H9 (cell line): ENCODE data around the gene PTTG1IP. TPM values are rescaled to one million over a fixed set of nuclear protein-coding genes. Genes with fewer than 3 reads are reported as not detected.

Experiments
- DNase-seq: peaks from one replicate; pipeline ENCODE4 v3.0.0-alpha.2; 2017
- H2AFZ ChIP-seq: one replicate; pipeline ENCODE4 v1.6.1; 2013; ENCODE audit warnings: mild to moderate bottlenecking, low read length, control low read depth, moderate library complexity
- H2AK5ac ChIP-seq: 2 replicates; pipeline ENCODE4 v1.6.1; 2013; ENCODE audit warnings: low read length, control low read depth, mixed read lengths; ENCODE audit not compliant: insufficient read length
- H2BK120ac ChIP-seq: one replicate; pipeline ENCODE4 v1.6.1; 2013; ENCODE audit warnings: low read depth, mild to moderate bottlenecking, low read length, control low read depth, inconsistent platforms; ENCODE audit not compliant: poor library complexity, severe bottlenecking
- H2BK12ac ChIP-seq: 2 replicates; pipeline ENCODE4 v1.6.1; 2013; ENCODE audit warnings: low read length, control low read depth, mixed read lengths, low read depth; ENCODE audit not compliant: insufficient read length
- H2BK15ac ChIP-seq: 2 replicates; pipeline ENCODE4 v1.6.1; 2013; ENCODE audit warnings: low read depth, low read length, control low read depth
- H2BK20ac ChIP-seq: one replicate; pipeline ENCODE4 v1.6.1; 2013; ENCODE audit warnings: low read depth, mild to moderate bottlenecking, low read length, control low read depth, inconsistent platforms; ENCODE audit not compliant: poor library complexity, severe bottlenecking
- H2BK5ac ChIP-seq: 2 replicates; pipeline ENCODE4 v1.6.1; 2013; ENCODE audit warnings: low read length, control low read depth, mixed read lengths; ENCODE audit not compliant: insufficient read length
- H3K14ac ChIP-seq: 2 replicates; pipeline ENCODE4 v1.6.1; 2013; ENCODE audit warnings: low read length, control low read depth; ENCODE audit not compliant: insufficient read depth
- H3K18ac ChIP-seq: 2 replicates; pipeline ENCODE4 v1.6.1; 2013; ENCODE audit warnings: low read depth, mild to moderate bottlenecking, mixed read lengths, low read length, control low read depth; ENCODE audit not compliant: insufficient read length
- H3K23ac ChIP-seq: 2 replicates; pipeline ENCODE4 v1.6.1; 2013; ENCODE audit warnings: low read length, control low read depth, mixed read lengths, low read depth; ENCODE audit not compliant: insufficient read length
- H3K23me2 ChIP-seq: 2 replicates; pipeline ENCODE4 v1.6.1; 2013; ENCODE audit warnings: low read depth, mild to moderate bottlenecking, mixed read lengths, low read length, control low read depth; ENCODE audit not compliant: insufficient read length, poor library complexity, severe bottlenecking
- H3K27ac ChIP-seq: 2 replicates; pipeline ENCODE4 v1.5.1; 2013; ENCODE audit warnings: low read length, control low read depth, mixed read lengths, low read depth; ENCODE audit not compliant: insufficient read length
- H3K27me3 ChIP-seq: 2 replicates; pipeline ENCODE4 v1.6.1; 2013; ENCODE audit warnings: low read length, control low read depth, inconsistent platforms; ENCODE audit not compliant: insufficient read depth
- H3K4ac ChIP-seq: 2 replicates; pipeline ENCODE4 v1.6.1; 2013; ENCODE audit warnings: low read depth, mild to moderate bottlenecking, control low read depth, inconsistent platforms, low read length, moderate library complexity
- H3K4me1 ChIP-seq: 2 replicates; pipeline ENCODE4 v1.6.1; 2013; ENCODE audit warnings: low read length, control low read depth, inconsistent platforms; ENCODE audit not compliant: insufficient read depth
- H3K4me2 ChIP-seq: 2 replicates; pipeline ENCODE4 v1.6.1; 2013; ENCODE audit warnings: low read length, control low read depth, mixed read lengths; ENCODE audit not compliant: insufficient read length, insufficient read depth
- H3K56ac ChIP-seq: 2 replicates; pipeline ENCODE4 v1.6.1; 2013; ENCODE audit warnings: low read depth, mild to moderate bottlenecking, mixed read lengths, low read length, control low read depth; ENCODE audit not compliant: insufficient read length
- H3K79me1 ChIP-seq: 2 replicates; pipeline ENCODE4 v1.6.1; 2013; ENCODE audit warnings: low read depth, mild to moderate bottlenecking, moderate library complexity, low read length, control low read depth, inconsistent platforms; ENCODE audit not compliant: insufficient read depth, poor library complexity, severe bottlenecking
- H3K79me2 ChIP-seq: 2 replicates; pipeline ENCODE4 v1.6.1; 2013; ENCODE audit warnings: low read length, control low read depth, inconsistent platforms; ENCODE audit not compliant: insufficient read depth
- H3K9ac ChIP-seq: 2 replicates; pipeline ENCODE4 v1.6.1; 2013; ENCODE audit warnings: low read length, control low read depth, mixed read lengths; ENCODE audit not compliant: insufficient read length; ENCODE audit errors: extremely low read depth
- H3K9me3 ChIP-seq: one replicate; pipeline ENCODE4 v1.6.1; 2013; ENCODE audit warnings: low read depth, low read length, inconsistent platforms; ENCODE audit not compliant: control insufficient read depth
- H3T11ph ChIP-seq: one replicate; pipeline ENCODE4 v1.6.1; 2013; ENCODE audit warnings: mild to moderate bottlenecking, low read length, control low read depth, inconsistent platforms
- H4K20me1 ChIP-seq: one replicate; pipeline ENCODE4 v1.6.1; 2013; ENCODE audit not compliant: control insufficient read depth, insufficient read length, insufficient read depth
- H4K5ac ChIP-seq: 2 replicates; pipeline ENCODE4 v1.6.1; 2013; ENCODE audit warnings: low read depth, mild to moderate bottlenecking, mixed read lengths, low read length, control low read depth; ENCODE audit not compliant: insufficient read length
- H4K8ac ChIP-seq: replicated peaks from 2 replicates; pipeline ENCODE4 v1.6.1; 2013; ENCODE audit warnings: low read length, control low read depth, mixed read lengths, low read depth; ENCODE audit not compliant: insufficient read length
- H4K91ac ChIP-seq: 2 replicates; pipeline ENCODE4 v1.6.1; 2013; ENCODE audit warnings: low read depth, mild to moderate bottlenecking, moderate library complexity, mixed read lengths, low read length, control low read depth; ENCODE audit not compliant: insufficient read length
- H3K27ac Mint-ChIP-seq, 3 experiments: 2 replicates in 2 of 3; 3 replicates in 1 of 3; pipeline ENCODE4 v1.8.0; 2020 to 2021; ENCODE audit warnings: mixed read lengths in 3 of 3, mild to moderate bottlenecking in 1 of 3, moderate library complexity in 1 of 3
- H3K27me3 Mint-ChIP-seq: 2 replicates; pipeline ENCODE4 v1.8.0; 2021; ENCODE audit warnings: low read depth, mild to moderate bottlenecking, moderate library complexity, mixed read lengths
- H3K36me3 Mint-ChIP-seq, 3 experiments: 2 replicates in 2 of 3; 3 replicates in 1 of 3; pipeline ENCODE4 v1.8.0; 2020 to 2021; ENCODE audit warnings: low read depth in 3 of 3, mixed read lengths in 3 of 3; ENCODE audit not compliant: insufficient read depth in 1 of 3
- H3K4me1 Mint-ChIP-seq, 2 experiments: 2 replicates each; pipeline ENCODE4 v1.8.0; 2020; ENCODE audit warnings: mixed read lengths in 2 of 2
- H3K4me3 Mint-ChIP-seq, 2 experiments: 2 replicates in 1 of 2; 3 replicates in 1 of 2; pipeline ENCODE4 v1.8.0; 2020 to 2021; ENCODE audit warnings: mild to moderate bottlenecking in 2 of 2, mixed read lengths in 2 of 2, moderate library complexity in 1 of 2
- H3K9me3 Mint-ChIP-seq, 2 experiments: 2 replicates in 1 of 2; 3 replicates in 1 of 2; pipeline ENCODE4 v1.8.0; 2020; ENCODE audit warnings: mild to moderate bottlenecking in 2 of 2, mixed read lengths in 2 of 2, moderate library complexity in 1 of 2
- WGBS: extraction: QIAGEN DNeasy Blood & Tissue Kit; methylation state at CpG from one replicate; pipeline ENCODE4 v1.1.7; 2013; ENCODE audit warnings: missing lambda C conversion rate, low lambda C conversion rate, mixed read lengths; ENCODE audit not compliant: insufficient read length; ENCODE audit errors: extremely low coverage; 5-methylcytosine and 5-hydroxymethylcytosine counted together
- total RNA-seq: library from RNA; stranded (reverse); gene quantifications from 2 replicates; pipeline ENCODE4 v1.2.1, GENCODE V29; 2021
- TF ChIP-seq, protein P1 (sequence below): fragments of 200-600 bp; sonication (generic); conservative IDR thresholded peaks from 3 replicates; pipeline ENCODE4 v1.8.0; 2021; ENCODE audit warnings: antibody characterized with exemption, mild to moderate bottlenecking

The PTTG1IP gene
- total RNA-seq, 1 experiment from 2014 or later, result 107 TPM

DNA sequence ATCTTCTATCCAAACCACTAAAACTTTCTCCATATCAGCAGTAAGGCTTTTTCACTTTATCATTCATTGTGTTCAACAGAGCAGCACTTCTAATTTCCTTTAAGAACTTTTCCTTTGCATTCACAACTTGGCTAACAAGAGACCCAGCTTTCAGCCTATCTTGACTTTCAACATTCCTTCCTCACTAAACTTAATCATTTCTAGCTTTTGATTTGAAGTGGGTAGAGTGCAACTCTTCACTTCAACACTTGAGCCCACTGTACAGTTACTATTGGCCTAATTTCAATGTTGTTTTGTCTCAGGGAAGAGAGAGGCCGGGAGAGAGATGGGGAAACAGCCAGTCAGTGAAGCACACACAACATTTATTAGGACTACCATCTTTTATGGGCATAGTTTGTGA is 73.8 kb downstream of the PTTG1IP start:
- Histone ChIP-seq H2BK120ac (no peak overlapping the region), H3K4me2 (no peak overlapping the region), H3K4me1 (no peaks in the 10 kb centered on the region), H2BK20ac (no peak overlapping the region), H3K27me3 (no peaks in the 10 kb centered on the region), H4K5ac (no peak overlapping the region), H3K56ac (no peak overlapping the region), H4K91ac (no peak overlapping the region), H3K79me2 (peaks cover 19% of the 10 kb centered on the region; the same call in 1 of the 2 replicates), H3K79me1 (peaks cover 2% of the 10 kb centered on the region), H3K23me2 (peaks cover 13% of the 10 kb centered on the region), H3K14ac (no peak overlapping the region), H3K9me3 (no peaks in the 10 kb centered on the region), H4K20me1 (no peaks in the 10 kb centered on the region), H3K4ac (no peak overlapping the region), H3K23ac (no peak overlapping the region), H2AFZ (no peak overlapping the region), H2AK5ac (no peak overlapping the region), H3K18ac (no peak overlapping the region), H2BK15ac (no peak overlapping the region), H3K27ac (no peak overlapping the region), H2BK12ac (no peak overlapping the region), H4K8ac (no peak overlapping the region), H2BK5ac (no peak overlapping the region), H3K9ac (no peak overlapping the region), H3T11ph (no peak overlapping the region)
- Mint-ChIP-seq H3K27ac (no peak overlapping the region), H3K27me3 (no peaks in the 10 kb centered on the region), H3K9me3 (no peaks in the 10 kb centered on the region), H3K36me3 (peaks cover 26 to 55% (median 40%) of the 10 kb centered on the region in 3 experiments), H3K4me3 (peak overlapping the region; percentile 95 to 96), H3K4me1 (peaks cover 23 to 36% of the 10 kb centered on the region in 2 experiments)
- TF ChIP-seq, protein P1, sequence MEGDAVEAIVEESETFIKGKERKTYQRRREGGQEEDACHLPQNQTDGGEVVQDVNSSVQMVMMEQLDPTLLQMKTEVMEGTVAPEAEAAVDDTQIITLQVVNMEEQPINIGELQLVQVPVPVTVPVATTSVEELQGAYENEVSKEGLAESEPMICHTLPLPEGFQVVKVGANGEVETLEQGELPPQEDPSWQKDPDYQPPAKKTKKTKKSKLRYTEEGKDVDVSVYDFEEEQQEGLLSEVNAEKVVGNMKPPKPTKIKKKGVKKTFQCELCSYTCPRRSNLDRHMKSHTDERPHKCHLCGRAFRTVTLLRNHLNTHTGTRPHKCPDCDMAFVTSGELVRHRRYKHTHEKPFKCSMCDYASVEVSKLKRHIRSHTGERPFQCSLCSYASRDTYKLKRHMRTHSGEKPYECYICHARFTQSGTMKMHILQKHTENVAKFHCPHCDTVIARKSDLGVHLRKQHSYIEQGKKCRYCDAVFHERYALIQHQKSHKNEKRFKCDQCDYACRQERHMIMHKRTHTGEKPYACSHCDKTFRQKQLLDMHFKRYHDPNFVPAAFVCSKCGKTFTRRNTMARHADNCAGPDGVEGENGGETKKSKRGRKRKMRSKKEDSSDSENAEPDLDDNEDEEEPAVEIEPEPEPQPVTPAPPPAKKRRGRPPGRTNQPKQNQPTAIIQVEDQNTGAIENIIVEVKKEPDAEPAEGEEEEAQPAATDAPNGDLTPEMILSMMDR, result no peak
- DNase-seq, result no peak
- no CpG with 5 or more reads among the region's 1 CpG for WGBS

Other genes starting within 250 kb of the PTTG1IP start
- gene KRTAP10-9, start 246.6 kb downstream of the PTTG1IP start, total RNA-seq, result not detected in 2 replicates
- not detected in 2 replicates for gene KRTAP10-10, start 236.3 kb downstream of the PTTG1IP start, total RNA-seq
- not detected in 2 replicates for gene KRTAP10-11, start 227.3 kb downstream of the PTTG1IP start, total RNA-seq
- not detected in 2 replicates for gene KRTAP12-4, start 219.0 kb downstream of the PTTG1IP start, total RNA-seq
- not detected in 2 replicates for gene KRTAP12-3, start 215.8 kb downstream of the PTTG1IP start, total RNA-seq
- not detected in 2 replicates for gene KRTAP12-2, start 206.8 kb downstream of the PTTG1IP start, total RNA-seq
- gene KRTAP12-1, start 191.5 kb downstream of the PTTG1IP start, total RNA-seq, result not detected in 2 replicates
- gene KRTAP10-12, start 176.5 kb downstream of the PTTG1IP start, total RNA-seq, result not detected in 2 replicates
- 1.2 and 1.3 TPM in 2 replicates for gene TSPEAR, start 162.1 kb downstream of the PTTG1IP start, total RNA-seq
- gene UBE2G2, start 71.9 kb downstream of the PTTG1IP start, total RNA-seq, result 106 and 121 TPM in 2 replicates
- 82.9 and 85.7 TPM in 2 replicates for gene SUMO3, start 55.6 kb downstream of the PTTG1IP start, total RNA-seq
- 0.61 and 1.1 TPM in 2 replicates for gene ITGB2, start 47.2 kb upstream of the PTTG1IP start, total RNA-seq
- 74.3 and 76.4 TPM in 2 replicates for gene SLX9, start 66.3 kb upstream of the PTTG1IP start, total RNA-seq
- 14.1 and 15.8 TPM in 2 replicates for gene ADARB1, start 200.9 kb upstream of the PTTG1IP start, total RNA-seq